Ishikawa (cell line): ENCODE results near the gene ZNF175.
A peak's percentile ranks its signal among the peaks of the same experiment; 100 is the strongest.

Experiments
- CEBPB ChIP-seq: IDR thresholded peaks from 2 replicates; pipeline ENCODE4 v1.6.1; 2012
- CREB1 ChIP-seq: IDR thresholded peaks from 2 replicates; pipeline ENCODE4 v1.6.1; 2012; ENCODE audit warnings: low read depth
- EGR1 ChIP-seq: IDR thresholded peaks from 2 replicates; pipeline ENCODE4 v1.6.1; 2012
- EP300 ChIP-seq: IDR thresholded peaks from 2 replicates; pipeline ENCODE4 v1.6.1; 2012; ENCODE audit warnings: borderline replicate concordance
- FOXM1 ChIP-seq: IDR thresholded peaks from 2 replicates; pipeline ENCODE4 v1.6.1; 2012; ENCODE audit warnings: low read depth, borderline replicate concordance
- MAX ChIP-seq: IDR thresholded peaks from 2 replicates; pipeline ENCODE4 v1.6.1; 2012
- NFIC ChIP-seq: IDR thresholded peaks from 2 replicates; pipeline ENCODE4 v1.6.1; 2012
- RAD21 ChIP-seq: IDR thresholded peaks from 2 replicates; pipeline ENCODE4 v1.6.1; 2012; ENCODE audit warnings: low read depth
- REST ChIP-seq: IDR thresholded peaks from 2 replicates; pipeline ENCODE4 v1.6.1; 2012; ENCODE audit warnings: low read depth, mild to moderate bottlenecking
- TAF1 ChIP-seq: IDR thresholded peaks from 2 replicates; pipeline ENCODE4 v1.6.1; 2012; ENCODE audit warnings: low read depth, mild to moderate bottlenecking
- TCF12 ChIP-seq: IDR thresholded peaks from 2 replicates; pipeline ENCODE4 v1.6.1; 2012; ENCODE audit warnings: low read depth
- TEAD4 ChIP-seq: IDR thresholded peaks from 2 replicates; pipeline ENCODE4 v1.6.1; 2012
- USF1 ChIP-seq: IDR thresholded peaks from 2 replicates; pipeline ENCODE4 v1.6.1; 2012
- YY1 ChIP-seq: IDR thresholded peaks from 2 replicates; pipeline ENCODE4 v1.6.1; 2012; ENCODE audit warnings: low read depth
- ZBTB7A ChIP-seq: IDR thresholded peaks from 2 replicates; pipeline ENCODE4 v1.6.1; 2012; ENCODE audit warnings: low read depth

The ZNF175 gene

GRCh38 chr19:51552996-51553725 lies 17.9 kb upstream of the ZNF175 start:
- TF ChIP-seq TEAD4 (no peak), FOXM1 (no peak), REST (peak; percentile 98)

- no peak for TF ChIP-seq TEAD4
- no peak for TF ChIP-seq RAD21
- no peak for TF ChIP-seq EP300
- TF ChIP-seq TAF1 = no peak
- TF ChIP-seq EGR1 = no peak
- TF ChIP-seq CREB1 = no peak
- no peak for TF ChIP-seq ZBTB7A
- no peak for TF ChIP-seq FOXM1
- no peak for TF ChIP-seq MAX
- no peak for TF ChIP-seq TCF12
- TF ChIP-seq NFIC = no peak
- no peak for TF ChIP-seq USF1
- TF ChIP-seq CEBPB = no peak
Measured at GRCh38 chr19:51559240-51559639, 11.8 kb upstream of the ZNF175 start.

- TF ChIP-seq MAX = no peak
Measured at GRCh38 chr19:51560339-51560738, 10.7 kb upstream of the ZNF175 start.

- TF ChIP-seq EP300 (no peak), FOXM1 (no peak), TAF1 (no peak), MAX (no peak), YY1 (no peak), TEAD4 (no peak)
Measured at GRCh38 chr19:51564791-51565190, 6.3 kb upstream of the ZNF175 start.

- no peak for TF ChIP-seq REST
- no peak for TF ChIP-seq MAX
- no peak for TF ChIP-seq ZBTB7A
- no peak for TF ChIP-seq FOXM1
- TF ChIP-seq NFIC = no peak
- no peak for TF ChIP-seq CEBPB
- no peak for TF ChIP-seq CREB1
- no peak for TF ChIP-seq TEAD4
- no peak for TF ChIP-seq TAF1
- TF ChIP-seq EP300 = no peak
- no peak for TF ChIP-seq RAD21
- no peak for TF ChIP-seq USF1
- no peak for TF ChIP-seq EGR1
- TF ChIP-seq YY1 = no peak
Measured at GRCh38 chr19:51565583-51565982, 5.5 kb upstream of the ZNF175 start.

- TF ChIP-seq REST (no peak), NFIC (no peak), TAF1 (no peak), EGR1 (no peak), MAX (no peak), YY1 (no peak), CEBPB (no peak)
Measured at GRCh38 chr19:51566489-51567100, 4.5 kb upstream of the ZNF175 start.
